ENCODE measurements around the gene OR8D2.
"Not testable (repeated sequence)": the region's sequence is repeated elsewhere in the genome, so short reads cannot be mapped to it uniquely, and the experiment has no call there.

OR8D2 gene

DNA sequence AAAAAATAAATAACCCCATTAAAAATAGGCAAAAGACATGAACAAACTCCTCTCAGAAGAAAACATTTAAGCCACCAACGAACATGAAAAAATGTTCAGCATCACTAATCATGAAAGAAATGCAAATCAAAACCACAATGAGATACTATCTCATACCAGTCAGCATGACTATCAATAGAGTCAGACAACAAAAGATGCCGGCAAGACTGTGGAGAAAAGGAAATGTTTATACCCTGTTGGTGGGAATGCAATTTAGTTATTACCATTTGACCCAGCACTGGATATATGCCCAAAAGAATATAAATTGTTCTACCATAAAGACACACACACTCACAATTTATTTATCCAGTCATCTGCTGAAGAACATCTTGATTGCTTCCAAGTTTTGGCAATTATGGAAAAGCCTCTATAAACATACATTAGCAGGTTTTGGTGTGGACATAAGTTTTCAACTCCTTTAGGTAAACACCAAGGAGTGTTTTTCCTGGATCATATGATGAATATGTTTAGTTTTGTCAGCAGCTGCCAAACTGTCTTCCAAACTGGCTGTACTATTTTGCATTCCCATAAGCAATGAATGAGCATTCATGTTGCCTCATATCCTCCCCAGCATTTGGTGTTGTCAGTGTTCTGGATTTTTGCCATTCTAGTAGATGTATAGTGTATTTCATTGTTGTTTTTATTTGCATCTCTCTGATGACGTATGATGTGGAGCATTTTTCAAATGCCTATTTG, 34.2 kb downstream of the OR8D2 start:
- no peak overlapping the region for H3K9ac ChIP-seq (ENCODE audit: low read depth, low read length)
- no peak overlapping the region for H3K4me3 ChIP-seq (ENCODE audit: low read length)
- no peak overlapping the region for H3K27ac ChIP-seq (ENCODE audit: low read depth, low read length)
- 84% methylated on average over 2 of the region's 3 CpGs for WGBS
- no peaks in the 10 kb centered on the region for H3K4me1 ChIP-seq (ENCODE audit: insufficient read depth, low read length)
- peaks cover 7% of the 10 kb centered on the region; the same call in 1 of the 2 replicates for H3K9me3 ChIP-seq (ENCODE audit: insufficient read depth, low read depth, low read length)
- no peaks in the 10 kb centered on the region for H3K36me3 ChIP-seq (ENCODE audit: insufficient read depth, low read length)
- H3K27me3 ChIP-seq (ENCODE audit: insufficient read depth, low read length), result no peaks in the 10 kb centered on the region

DNA sequence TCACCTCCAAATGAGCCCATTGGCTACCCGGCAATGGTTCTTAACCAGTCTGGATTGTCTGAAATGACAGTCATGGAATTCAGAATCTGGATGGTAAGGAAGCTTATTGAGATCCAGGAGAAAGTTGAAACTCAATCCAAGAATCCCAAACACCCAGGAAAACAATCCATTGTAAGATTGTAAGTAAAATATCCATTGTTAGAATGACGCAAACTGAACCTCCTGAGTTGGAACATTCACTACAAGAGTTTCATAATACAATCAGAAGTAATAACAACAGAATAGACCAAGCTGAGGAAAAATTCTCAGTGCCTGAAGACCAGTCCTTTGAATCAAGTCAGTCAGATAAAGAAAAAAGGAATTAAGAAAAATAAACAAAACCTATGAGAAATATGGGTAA, 41.7 kb downstream of the OR8D2 start:
- peaks cover 9% of the 10 kb centered on the region; the same call in 1 of the 2 replicates for H3K4me1 ChIP-seq (ENCODE audit: insufficient read depth, low read length)
- H3K27ac ChIP-seq (ENCODE audit: low read depth, low read length), result no peak overlapping the region
- H3K36me3 ChIP-seq (ENCODE audit: insufficient read depth, low read length), result no peaks in the 10 kb centered on the region
- H3K9ac ChIP-seq (ENCODE audit: low read depth, low read length), result no peak overlapping the region
- 75% methylated on average over 2 of the region's 2 CpGs for WGBS
- no peaks in the 10 kb centered on the region for H3K27me3 ChIP-seq (ENCODE audit: insufficient read depth, low read length)
- no peak overlapping the region for H3K4me3 ChIP-seq (ENCODE audit: low read length)
- no peaks in the 10 kb centered on the region for H3K9me3 ChIP-seq (ENCODE audit: insufficient read depth, low read depth, low read length)

DNA sequence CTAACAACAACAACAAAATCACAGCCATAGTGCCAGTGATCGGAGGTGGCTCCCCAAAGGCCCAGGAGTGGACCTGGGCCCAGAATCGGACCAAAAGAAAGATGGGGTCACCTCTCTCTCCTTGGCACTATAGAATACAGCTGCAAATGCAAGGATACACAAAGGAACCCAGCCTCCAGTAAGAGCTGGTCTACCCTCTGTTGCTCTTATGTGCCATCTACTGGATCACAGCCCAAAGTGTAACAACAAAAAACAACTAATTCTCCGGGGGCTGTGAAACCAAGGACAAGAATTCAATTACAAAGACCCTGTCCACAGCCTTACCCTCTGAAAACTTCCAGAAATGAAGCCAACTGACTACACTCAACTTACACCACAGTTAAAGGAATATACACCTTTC, 42.2 kb downstream of the OR8D2 start:
- no peaks in the 10 kb centered on the region for H3K27me3 ChIP-seq (ENCODE audit: insufficient read depth, low read length)
- no peaks in the 10 kb centered on the region for H3K36me3 ChIP-seq (ENCODE audit: insufficient read depth, low read length)
- H3K9ac ChIP-seq (ENCODE audit: low read depth, low read length), result no peak overlapping the region
- WGBS, result 69% methylated on average over 3 of the region's 3 CpGs
- no peak overlapping the region for H3K4me3 ChIP-seq (ENCODE audit: low read length)
- H3K27ac ChIP-seq (ENCODE audit: low read depth, low read length), result no peak overlapping the region
- peaks cover 9% of the 10 kb centered on the region for H3K4me1 ChIP-seq (ENCODE audit: insufficient read depth, low read length)
- H3K9me3 ChIP-seq (ENCODE audit: insufficient read depth, low read depth, low read length), result no peaks in the 10 kb centered on the region

DNA sequence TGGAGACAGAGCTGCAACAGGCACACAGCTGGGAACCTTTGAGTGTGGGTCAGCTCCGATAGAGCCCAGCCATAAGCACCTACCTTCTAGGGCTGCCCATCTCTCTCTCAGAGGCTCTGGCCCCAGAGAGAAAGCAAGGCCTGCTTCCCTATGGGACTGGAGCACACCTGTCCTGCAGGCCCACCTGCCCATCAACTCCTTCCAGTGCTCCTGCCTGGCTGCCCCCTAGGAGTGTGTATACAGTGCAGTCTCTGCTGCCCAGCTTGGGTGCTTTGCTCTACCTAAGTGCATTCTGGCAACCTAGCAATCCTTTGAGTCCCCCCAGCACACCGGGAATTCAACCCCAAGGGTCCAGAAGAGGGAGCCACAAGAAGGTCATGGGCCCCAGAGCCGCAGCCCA, 42.8 kb downstream of the OR8D2 start:
- Histone ChIP-seq H3K27me3 (ENCODE audit: insufficient read depth, low read length) (no peaks in the 10 kb centered on the region), H3K9me3 (ENCODE audit: insufficient read depth, low read depth, low read length) (no peaks in the 10 kb centered on the region), H3K36me3 (ENCODE audit: insufficient read depth, low read length) (no peaks in the 10 kb centered on the region), H3K4me1 (ENCODE audit: insufficient read depth, low read length) (peaks cover 9% of the 10 kb centered on the region), H3K9ac (ENCODE audit: low read depth, low read length) (no peak overlapping the region), H3K27ac (ENCODE audit: low read depth, low read length) (no peak overlapping the region), H3K4me3 (ENCODE audit: low read length) (no peak overlapping the region)
- WGBS, result 93% methylated on average over 3 of the region's 3 CpGs

DNA sequence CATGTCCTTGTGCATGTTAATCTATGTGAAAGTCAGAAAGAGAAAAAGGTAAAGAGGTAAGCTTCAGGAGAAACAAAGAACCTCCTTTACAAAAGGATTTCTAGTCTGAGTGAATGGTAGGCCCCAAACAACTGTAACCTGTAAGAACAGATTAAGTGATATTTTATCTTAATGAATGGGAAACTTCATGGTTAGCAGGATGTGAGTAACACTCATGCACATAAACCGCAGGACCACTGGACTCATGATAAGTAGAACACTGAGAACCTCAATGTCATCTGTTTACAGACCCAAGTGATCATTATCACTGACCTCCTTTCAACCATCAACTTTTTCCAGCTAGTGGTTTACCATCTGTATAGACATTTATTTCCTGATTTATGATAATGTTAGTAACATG, 43.9 kb downstream of the OR8D2 start:
- Histone ChIP-seq H3K4me3 (ENCODE audit: low read length) (no peak overlapping the region), H3K4me1 (ENCODE audit: insufficient read depth, low read length) (peaks cover 9% of the 10 kb centered on the region), H3K9me3 (ENCODE audit: insufficient read depth, low read depth, low read length) (no peaks in the 10 kb centered on the region), H3K27ac (ENCODE audit: low read depth, low read length) (no peak overlapping the region), H3K36me3 (ENCODE audit: insufficient read depth, low read length) (no peaks in the 10 kb centered on the region), H3K9ac (ENCODE audit: low read depth, low read length) (no peak overlapping the region), H3K27me3 (ENCODE audit: insufficient read depth, low read length) (no peaks in the 10 kb centered on the region)
- 100% methylated on average over 1 of the region's 1 CpG for WGBS

DNA sequence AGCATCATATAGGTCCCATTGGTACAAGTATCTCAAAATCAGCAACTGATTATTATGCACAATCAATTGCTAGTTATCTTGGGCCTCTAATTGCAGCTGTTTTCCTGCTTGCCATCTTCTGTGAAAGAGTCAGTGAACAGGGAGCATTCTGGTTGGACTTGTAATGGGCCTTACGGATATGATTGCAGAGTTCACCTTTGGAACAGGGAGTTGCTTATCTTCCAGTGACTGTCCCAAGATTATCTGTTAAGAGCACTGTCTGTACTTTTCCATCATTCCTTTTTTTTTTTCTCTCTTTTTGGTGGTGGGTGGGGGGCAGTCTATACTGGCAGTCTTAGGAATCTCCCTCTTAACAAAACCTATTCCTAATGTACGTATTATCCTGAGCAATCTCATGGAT, 46.0 kb downstream of the OR8D2 start:
- H3K27me3 ChIP-seq (ENCODE audit: insufficient read depth, low read length), result no peaks in the 10 kb centered on the region
- 88% methylated on average over 2 of the region's 2 CpGs for WGBS
- no peak overlapping the region for H3K4me3 ChIP-seq (ENCODE audit: low read length)
- H3K27ac ChIP-seq (ENCODE audit: low read depth, low read length), result no peak overlapping the region
- no peaks in the 10 kb centered on the region for H3K9me3 ChIP-seq (ENCODE audit: insufficient read depth, low read depth, low read length)
- H3K36me3 ChIP-seq (ENCODE audit: insufficient read depth, low read length), result no peaks in the 10 kb centered on the region
- H3K9ac ChIP-seq (ENCODE audit: low read depth, low read length), result no peak overlapping the region
- H3K4me1 ChIP-seq (ENCODE audit: insufficient read depth, low read length), result peaks cover 9% of the 10 kb centered on the region

DNA sequence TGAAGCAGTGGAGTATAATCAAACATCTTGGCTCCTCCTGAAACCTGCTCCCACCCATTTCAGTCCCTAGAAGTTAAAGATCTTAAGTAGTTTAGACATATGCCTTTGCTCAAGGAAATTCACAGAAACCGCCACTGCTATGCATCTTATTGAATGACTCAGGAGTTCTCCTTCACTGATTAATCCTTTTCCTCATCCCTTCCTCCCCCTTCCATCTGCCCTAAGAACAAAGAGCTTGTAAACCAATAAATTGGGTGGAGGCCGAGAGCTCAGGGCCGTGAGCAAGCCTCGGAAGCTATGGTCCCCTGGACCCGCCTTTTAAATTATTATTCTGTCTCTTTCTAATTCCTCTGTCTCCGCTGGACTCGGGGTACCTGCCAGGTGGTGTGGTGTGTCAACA, 49.1 kb downstream of the OR8D2 start:
- 76% methylated on average over 6 of the region's 7 CpGs for WGBS
- not testable (repeated sequence) for H3K27ac ChIP-seq (ENCODE audit: low read depth, low read length); H3K4me3 ChIP-seq (ENCODE audit: low read length); H3K4me1 ChIP-seq (ENCODE audit: insufficient read depth, low read length); H3K27me3 ChIP-seq (ENCODE audit: insufficient read depth, low read length); H3K36me3 ChIP-seq (ENCODE audit: insufficient read depth, low read length); H3K9me3 ChIP-seq (ENCODE audit: insufficient read depth, low read depth, low read length); H3K9ac ChIP-seq (ENCODE audit: low read depth, low read length)

Data from HUES64 (cell line).